Measurements from ENCODE around the gene SNX18.

- TF ChIP-seq EZH2 (IDR thresholded peaks at IDR 0.05; ENCODE audit: borderline replicate concordance, control insufficient read depth, low read depth, low read length) (no peak), ZNF274 (IDR thresholded peaks at IDR 0.05; ENCODE audit: insufficient read depth, insufficient read length) (no peak), USF1 (IDR thresholded peaks at IDR 0.05; ENCODE audit: borderline replicate concordance, extremely low read length, insufficient read depth, low read depth, low read length) (no peak), TAF1 (IDR thresholded peaks at IDR 0.05; ENCODE audit: borderline replicate concordance, low read depth, low read length) (no peak), POLR2A (IDR thresholded peaks at IDR 0.05; ENCODE audit: low read depth, low read length) (no peak), TCF7 (IDR thresholded peaks at IDR 0.05; ENCODE audit: borderline replicate concordance) (no peak), CTCF (IDR thresholded peaks at IDR 0.05 in 2 of 3, conservative IDR thresholded peaks at IDR 0.05 in 1 of 3; ENCODE audit: control insufficient read depth in 2 of 3, extremely low read depth in 1 of 3, insufficient read depth in 1 of 3, low read depth in 3 of 3, low read length in 3 of 3) (no peak), EP300 (IDR thresholded peaks at IDR 0.05; ENCODE audit: borderline replicate concordance in 1 of 2, control insufficient read depth in 1 of 2, low read depth in 2 of 2, low read length in 2 of 2) (no peak), SP1 (IDR thresholded peaks at IDR 0.05; ENCODE audit: low read depth, low read length) (no peak), REST (IDR thresholded peaks at IDR 0.05; ENCODE audit: low read depth, low read length) (no peak), JUNB (IDR thresholded peaks at IDR 0.05) (no peak), IRF4 (IDR thresholded peaks at IDR 0.05; ENCODE audit: low read depth, low read length) (no peak), GATAD2B (conservative IDR thresholded peaks at IDR 0.05; ENCODE audit: low read depth) (no peak), TCF12 (IDR thresholded peaks at IDR 0.05; ENCODE audit: low read depth, low read length) (no peak)
Measured at GRCh38 chr5:54476682-54477081, 40.9 kb upstream of the SNX18 start.
